ENCODE data around the gene OR4D2.

Gene OR4D2

GRCh38 chr17:58176200-58176599, 9.4 kb downstream of the OR4D2 start:
- no peak for DNase-seq

DNA sequence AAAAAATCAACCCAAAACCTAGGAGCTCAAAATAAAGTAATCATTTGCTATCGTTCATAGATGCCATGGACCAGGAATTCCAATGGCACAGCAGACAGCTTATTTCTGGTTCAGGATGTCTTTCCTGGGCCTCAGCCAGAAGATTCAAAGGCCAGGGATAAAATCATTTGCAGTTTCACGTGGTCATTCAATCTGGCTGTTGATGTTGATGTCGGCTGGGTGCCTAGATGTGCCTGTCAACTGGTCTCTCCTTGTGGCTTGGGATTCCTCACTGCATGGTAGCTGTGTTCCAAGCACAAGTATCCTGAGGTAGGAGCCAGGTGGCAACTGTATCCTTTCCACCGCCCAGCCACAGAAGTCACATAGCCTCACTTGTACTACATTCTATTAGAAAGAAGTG, 15.0 kb downstream of the OR4D2 start:
- no peak for DNase-seq

- DNase-seq, result no peak
Measured at GRCh38 chr17:58183514-58183913, 16.7 kb downstream of the OR4D2 start.

- DNase-seq, result no peak
Measured at GRCh38 chr17:58184308-58184985, 17.7 kb downstream of the OR4D2 start.

DNA sequence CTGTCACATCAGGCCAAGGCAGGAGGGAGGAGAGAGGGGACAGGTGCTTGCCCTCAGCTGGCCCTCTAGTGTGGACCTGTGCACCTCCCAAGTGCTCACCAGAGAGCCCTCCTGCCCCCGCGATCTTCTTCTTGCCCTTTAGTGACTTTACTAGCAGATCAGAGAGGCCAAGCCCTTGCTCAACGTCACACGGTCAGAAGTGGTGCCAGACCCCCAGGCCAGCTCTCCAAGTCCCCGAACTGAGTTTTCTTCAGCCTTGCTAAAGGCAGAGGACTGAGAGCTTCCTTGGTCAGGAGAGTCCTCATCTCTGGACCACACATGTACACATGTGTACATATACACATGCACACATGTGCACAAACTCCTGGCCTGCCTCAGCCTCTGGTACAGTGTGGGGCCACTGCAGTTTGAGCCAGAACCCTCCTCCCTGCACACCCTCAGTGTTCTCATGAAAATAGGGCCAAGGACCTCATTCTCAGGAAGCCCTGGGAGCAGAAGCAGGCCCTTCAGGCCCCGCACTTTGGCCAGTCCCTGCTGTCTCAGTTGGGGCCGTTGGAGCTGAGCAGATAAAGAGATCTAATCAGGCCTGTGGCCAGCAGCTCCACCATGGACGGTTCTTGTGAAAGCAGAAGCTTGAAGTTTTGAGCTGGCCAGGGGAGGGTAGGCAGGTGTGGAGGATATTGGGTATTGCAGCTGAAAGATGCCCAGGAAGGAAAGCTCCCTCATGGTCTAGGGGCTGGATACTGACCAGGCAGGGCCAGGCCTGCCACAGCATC, 18.4 kb downstream of the OR4D2 start:
- DNase-seq, result no peak

- no peak for DNase-seq
Measured at GRCh38 chr17:58186591-58186990, 19.8 kb downstream of the OR4D2 start.

GRCh38 chr17:58187063-58187462, 20.3 kb downstream of the OR4D2 start:
- DNase-seq, result no peak

GRCh38 chr17:58187675-58188074, 20.9 kb downstream of the OR4D2 start:
- no peak for DNase-seq

GRCh38 chr17:58189436-58190146, 22.8 kb downstream of the OR4D2 start:
- DNase-seq, result no peak

- no peak for DNase-seq
Measured at GRCh38 chr17:58191241-58191896, 24.6 kb downstream of the OR4D2 start.

DNA sequence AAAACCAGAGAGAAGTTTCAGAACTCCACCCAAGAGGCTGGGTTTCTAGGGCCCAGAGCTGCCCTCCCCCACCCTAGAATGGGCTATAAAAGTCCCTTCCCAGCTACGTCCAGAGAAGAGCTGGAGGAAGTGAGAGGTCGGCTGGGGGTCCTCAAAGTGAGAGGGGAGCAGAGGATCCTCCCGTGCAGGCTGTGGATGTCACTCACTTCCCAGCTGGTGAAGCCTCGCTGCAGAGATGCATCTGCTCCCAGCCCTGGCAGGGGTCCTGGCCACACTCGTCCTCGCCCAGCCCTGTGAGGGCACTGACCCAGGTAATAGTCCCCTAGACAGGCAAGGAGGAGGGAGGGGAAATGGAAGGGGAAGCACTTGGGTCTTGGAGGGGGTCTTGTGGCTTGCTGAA, 25.8 kb downstream of the OR4D2 start, which contains the start of gene EPX:
TSS of gene EPX (plus strand) at position 115 of the 400 bp plus-strand sequence. CDS start at position 236, 121 bp downstream.
- no peak for DNase-seq

- DNase-seq, result no peak
Measured at GRCh38 chr17:58193641-58194255, 27.0 kb downstream of the OR4D2 start.

DNA sequence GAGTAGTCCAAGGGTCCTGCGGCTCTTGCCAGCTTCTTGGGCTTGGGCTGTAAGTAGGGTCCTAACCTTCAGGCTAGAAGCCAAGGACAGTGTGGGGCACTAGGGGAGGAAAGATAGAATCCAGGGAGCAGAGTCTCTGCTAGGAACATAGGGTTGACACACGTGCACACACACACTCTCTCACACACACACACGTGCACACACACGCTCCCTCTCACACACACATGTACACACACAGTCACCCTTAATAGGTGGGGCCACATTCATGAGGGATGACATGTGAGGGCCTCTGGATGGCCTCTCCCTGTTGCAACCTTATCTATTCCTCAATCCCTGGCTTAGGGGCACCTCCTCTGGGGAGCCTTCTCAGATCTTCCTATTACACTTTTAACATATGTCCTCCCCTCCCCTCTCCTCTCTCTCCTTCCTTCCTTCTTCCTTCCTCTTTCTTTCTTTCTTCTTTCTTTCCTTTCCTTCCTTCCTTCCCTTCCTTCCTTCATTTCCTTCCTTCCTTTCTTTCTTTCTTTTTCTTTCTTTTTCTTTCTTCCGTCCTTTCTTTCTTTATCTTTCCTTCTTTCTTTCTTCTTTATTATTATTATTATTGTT, 28.8 kb downstream of the OR4D2 start:
- DNase-seq, result no peak

DNA sequence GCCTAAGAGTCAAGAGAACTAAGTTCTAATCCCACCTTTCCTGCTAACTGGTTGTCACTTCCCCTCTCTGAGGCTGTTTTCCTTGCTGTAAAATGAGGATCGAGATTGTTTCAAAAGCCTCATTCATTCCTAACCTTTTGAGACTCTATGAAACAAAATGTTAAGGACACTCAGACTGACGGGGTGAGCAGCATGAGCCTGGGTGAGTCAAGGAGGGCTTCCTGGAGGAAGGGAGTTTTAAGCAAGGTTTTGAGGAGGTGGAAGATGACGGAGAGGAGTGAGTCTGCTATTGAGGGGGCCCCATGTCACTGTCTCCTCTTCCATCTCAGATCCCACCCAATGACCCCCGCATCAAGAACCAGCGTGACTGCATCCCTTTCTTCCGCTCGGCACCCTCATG, 29.8 kb downstream of the OR4D2 start:
- DNase-seq, result no peak

- DNase-seq, result peak; percentile 76
Measured at GRCh38 chr17:58200024-58200633, 33.3 kb downstream of the OR4D2 start.

- DNase-seq, result no peak
Measured at GRCh38 chr17:58202859-58203258, 36.1 kb downstream of the OR4D2 start.

DNA sequence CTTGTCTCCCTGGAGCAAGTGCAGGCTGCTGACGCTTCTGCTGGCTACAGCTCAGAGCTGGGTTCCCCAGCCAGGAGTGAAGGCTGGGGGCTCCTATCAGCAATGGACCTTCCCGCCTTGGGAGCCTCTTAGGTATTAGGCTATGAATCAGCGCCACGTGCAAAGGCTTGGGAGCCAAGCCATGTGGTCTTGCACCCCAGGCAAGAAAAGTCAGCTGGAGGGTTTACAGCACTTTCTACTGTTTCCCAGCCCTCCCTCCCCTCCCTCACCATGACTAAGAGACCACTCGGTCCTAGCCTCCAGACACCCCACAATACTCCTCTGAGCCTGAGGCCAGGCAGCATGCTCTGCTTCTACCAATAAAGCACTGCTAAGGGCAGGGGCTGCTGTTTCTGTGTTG, 38.0 kb downstream of the OR4D2 start:
- DNase-seq, result no peak

GRCh38 chr17:58205936-58206335, 39.2 kb downstream of the OR4D2 start:
- DNase-seq, result no peak

GRCh38 chr17:58207451-58207850, 40.7 kb downstream of the OR4D2 start:
- DNase-seq, result no peak

DNA sequence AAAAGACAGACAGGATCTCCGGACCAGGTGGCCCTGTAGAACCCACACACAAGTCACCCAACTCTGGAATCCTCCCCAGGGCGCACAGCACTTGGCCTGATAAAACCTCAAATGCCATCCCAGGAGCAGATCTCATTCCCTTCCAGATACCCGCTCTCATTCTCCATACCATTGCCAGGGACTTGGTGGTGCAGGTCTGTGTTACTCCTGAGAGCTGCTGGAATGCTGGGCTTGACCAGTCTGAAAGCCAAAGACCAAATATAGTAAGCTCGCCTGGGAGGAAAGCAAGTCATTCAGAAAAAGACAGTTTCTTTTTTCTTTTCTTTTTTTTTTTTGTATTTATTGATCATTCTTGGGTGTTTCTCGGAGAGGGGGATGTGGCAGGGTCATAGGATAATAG, 41.6 kb downstream of the OR4D2 start:
- no peak for DNase-seq

DNA sequence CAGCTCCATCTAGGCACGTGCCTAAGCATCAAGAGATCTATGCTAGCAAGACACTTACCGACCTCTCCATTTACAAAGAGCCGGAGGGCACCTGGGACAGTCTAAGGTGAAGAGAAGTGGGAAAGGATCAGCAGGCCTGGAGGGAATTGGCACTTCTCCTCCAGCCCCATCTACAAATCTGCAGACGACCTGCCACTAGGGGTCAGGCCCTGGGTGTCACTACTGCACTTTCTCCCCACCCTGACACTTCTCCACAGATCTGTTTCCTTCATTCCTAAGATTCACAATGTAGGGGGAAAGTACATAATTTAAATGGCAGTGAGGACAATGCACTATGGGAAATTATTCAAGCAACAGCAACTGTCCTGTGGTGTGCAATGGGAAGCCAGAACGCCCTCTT, 44.1 kb downstream of the OR4D2 start:
- no peak for DNase-seq

DNA sequence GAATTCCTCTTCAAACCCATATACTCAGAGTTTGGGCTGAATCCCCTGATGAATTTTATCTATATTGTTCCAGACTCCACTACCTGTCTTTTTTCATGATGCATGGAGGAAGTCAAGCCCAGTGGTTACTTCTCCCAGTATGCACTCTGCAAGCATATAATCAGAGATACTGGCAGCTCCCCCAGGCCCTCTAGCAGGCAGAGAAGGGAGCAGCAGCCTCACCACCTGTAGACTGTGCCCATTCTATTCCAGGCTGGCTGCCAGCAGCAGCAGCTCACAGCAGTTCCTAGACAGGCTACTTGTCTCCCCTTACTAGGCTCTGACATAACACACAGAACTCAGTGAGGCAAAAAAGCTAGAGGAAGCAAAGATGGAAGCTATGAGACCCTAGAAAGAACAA, 48.9 kb downstream of the OR4D2 start:
- no peak for DNase-seq

Data from stimulated activated CD4-positive, alpha-beta T cell treated with anti-CD3 and anti-CD28 coated beads, Interleukin-15, amount 100 ng/mL, for 24 hours (primary cell).